Large intestine (tissue), 3 donors: ENCODE data around the gene PTCD2. TPM values are rescaled to one million over a fixed set of nuclear protein-coding genes. Genes with fewer than 3 reads are reported as not detected.
"Not testable (repeated sequence)": the region's sequence is repeated elsewhere in the genome, so short reads cannot be mapped to it uniquely, and the experiment has no call there.

Experiments used
- DNase-seq, 2 donors: peaks; one replicate each; pipeline versions ENCODE4 v3.0.0 to v3.0.0-alpha.2; 2013
- H3K27ac ChIP-seq: one replicate; pipeline ENCODE4 v1.5.1; 2013; ENCODE audit warnings: low read length
- H3K27me3 ChIP-seq: 2 replicates; pipeline ENCODE4 v1.6.1; 2013; ENCODE audit warnings: low read length; ENCODE audit not compliant: control insufficient read depth, insufficient read depth
- H3K36me3 ChIP-seq: 2 replicates; pipeline ENCODE4 v1.6.1; 2013; ENCODE audit warnings: low read length; ENCODE audit not compliant: control insufficient read depth, insufficient read depth
- H3K4me1 ChIP-seq: one replicate; pipeline ENCODE4 v1.6.1; 2013; ENCODE audit warnings: low read length; ENCODE audit not compliant: control insufficient read depth, insufficient read depth
- H3K4me3 ChIP-seq: one replicate; pipeline ENCODE4 v1.5.1; 2013; ENCODE audit warnings: low read length
- H3K9me3 ChIP-seq: one replicate; pipeline ENCODE4 v1.6.1; 2013; ENCODE audit warnings: mild to moderate bottlenecking, low read depth, low read length, moderate library complexity; ENCODE audit not compliant: control insufficient read depth
- WGBS: methylation state at CpG from one replicate; pipeline ENCODE4 v1.1.5; 2013; ENCODE audit warnings: low lambda C conversion rate; ENCODE audit not compliant: insufficient coverage; 5-methylcytosine and 5-hydroxymethylcytosine counted together
- polyA plus RNA-seq: library from polyadenylated mRNA; unstranded; fragments of 120-200 nt; gene quantifications from one replicate; pipeline ENCODE4 v1.2.1, GENCODE V29; 2013

PTCD2 gene
- polyA plus RNA-seq, 1 donor: 6.7 TPM

DNA sequence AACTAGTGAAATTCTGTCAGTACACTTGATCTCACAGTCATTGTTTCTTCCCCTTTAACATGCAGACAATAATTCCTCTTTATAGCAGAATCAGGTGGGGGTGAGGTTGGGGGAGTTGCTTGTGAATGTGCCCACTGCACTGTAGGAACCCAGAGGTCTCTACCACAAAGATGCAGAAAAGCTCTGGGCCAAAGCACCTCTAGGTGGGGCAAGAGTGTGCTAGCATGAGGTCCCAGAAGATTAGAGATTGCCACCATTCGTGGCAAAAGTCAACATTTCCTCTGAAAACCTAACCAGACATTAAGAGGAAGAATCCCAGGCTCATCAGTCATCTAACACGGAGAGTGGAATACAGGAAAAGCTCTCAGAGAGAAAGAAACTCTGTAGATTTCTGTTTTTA is 74.5 kb downstream of the PTCD2 start:
- Histone ChIP-seq H3K4me3 (no peak overlapping the region), H3K27ac (no peak overlapping the region), H3K4me1 (no peaks in the 10 kb centered on the region), H3K9me3 (no peaks in the 10 kb centered on the region), H3K36me3 (no peaks in the 10 kb centered on the region), H3K27me3 (peaks cover 5% of the 10 kb centered on the region)
- no peak for DNase-seq
- 33% methylated on average over 1 of the region's 2 CpGs for WGBS

GRCh38 chr5:72397836-72398235 is 77.7 kb downstream of the PTCD2 start:
- Histone ChIP-seq H3K27me3 (peaks cover 7% of the 10 kb centered on the region), H3K4me1 (no peaks in the 10 kb centered on the region), H3K36me3 (no peaks in the 10 kb centered on the region), H3K4me3 (no peak overlapping the region), H3K9me3 (peaks cover 3% of the 10 kb centered on the region), H3K27ac (no peak overlapping the region)
- WGBS: 62% methylated on average over 3 of the region's 6 CpGs
- DNase-seq: no peak

GRCh38 chr5:72400950-72401349 is 80.8 kb downstream of the PTCD2 start:
- Histone ChIP-seq H3K27ac (no peak overlapping the region), H3K9me3 (peaks cover 3% of the 10 kb centered on the region), H3K4me3 (no peak overlapping the region), H3K4me1 (no peaks in the 10 kb centered on the region), H3K27me3 (peaks cover 7% of the 10 kb centered on the region), H3K36me3 (no peaks in the 10 kb centered on the region)
- WGBS: 60% methylated on average over 1 of the region's 1 CpG
- DNase-seq: no peak

DNA sequence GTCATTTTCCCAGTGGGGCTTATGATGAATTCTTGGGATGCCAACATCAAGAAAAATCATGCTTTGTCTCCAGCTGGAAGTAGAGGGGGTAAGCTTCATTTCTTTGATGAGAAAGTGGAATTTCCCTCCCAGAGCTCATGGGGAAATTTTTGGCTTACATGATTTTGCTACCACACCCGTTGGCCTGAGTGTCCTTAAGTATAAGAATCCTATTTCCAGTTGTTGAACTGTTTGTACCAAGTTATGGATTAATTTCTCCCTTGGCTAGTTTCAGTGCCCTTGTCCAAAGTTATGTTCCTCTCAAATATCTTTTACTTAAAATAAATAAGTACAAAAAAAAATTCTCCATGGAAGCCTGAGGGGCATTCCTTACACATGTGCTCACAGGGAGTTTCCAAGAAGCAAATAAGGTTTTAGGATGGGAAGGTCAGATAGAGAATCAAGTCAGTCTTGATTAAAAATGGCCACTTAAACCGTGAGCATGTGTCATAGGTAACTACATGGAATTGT is 82.3 kb downstream of the PTCD2 start:
- Histone ChIP-seq H3K27me3 (peaks cover 4% of the 10 kb centered on the region), H3K4me3 (no peak overlapping the region), H3K9me3 (peaks cover 3% of the 10 kb centered on the region), H3K27ac (no peak overlapping the region), H3K36me3 (no peaks in the 10 kb centered on the region), H3K4me1 (no peaks in the 10 kb centered on the region)
- WGBS: 60% methylated on average over 1 of the region's 2 CpGs
- DNase-seq: no peak

- H3K9me3 ChIP-seq: peaks cover 3% of the 10 kb centered on the region
- no peak overlapping the region for H3K4me3 ChIP-seq
- no peak overlapping the region for H3K27ac ChIP-seq
- WGBS: no CpG with 5 or more reads among the region's 4 CpGs
- H3K27me3 ChIP-seq: peaks cover 2% of the 10 kb centered on the region
- DNase-seq: peak in 1 of 2 donors; percentile 7
- no peaks in the 10 kb centered on the region for H3K4me1 ChIP-seq
- H3K36me3 ChIP-seq: no peaks in the 10 kb centered on the region
These were observed 82.9 kb downstream of the PTCD2 start for GRCh38 chr5:72402959-72403628.

DNA sequence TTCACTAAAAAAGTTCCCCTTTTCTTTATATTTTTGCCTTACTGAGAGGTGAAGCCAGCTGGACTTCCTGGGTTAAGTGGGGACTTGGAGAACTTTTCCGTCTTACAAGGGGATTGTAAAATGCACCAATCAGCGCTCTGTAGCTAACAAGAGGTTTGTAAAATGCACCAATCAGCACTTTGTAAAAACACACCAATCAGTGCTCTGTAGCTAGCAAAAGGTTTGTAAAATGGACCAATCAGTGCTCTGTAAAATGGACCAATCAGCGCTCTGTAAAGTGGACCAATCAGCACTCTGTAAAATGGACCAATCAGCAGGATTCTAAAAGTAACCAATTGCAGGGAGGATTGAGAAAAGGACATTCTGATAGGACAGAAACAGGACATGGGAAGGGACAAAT is 84.6 kb downstream of the PTCD2 start:
- DNase-seq: not testable (repeated sequence)
- WGBS: no CpG with 5 or more reads among the region's 3 CpGs

GRCh38 chr5:72407078-72407477 is 86.9 kb downstream of the PTCD2 start:
- no peaks in the 10 kb centered on the region for H3K27me3 ChIP-seq
- H3K27ac ChIP-seq: no peak overlapping the region
- no peak overlapping the region for H3K4me3 ChIP-seq
- no peaks in the 10 kb centered on the region for H3K4me1 ChIP-seq
- no CpG with 5 or more reads among the region's 3 CpGs for WGBS
- H3K9me3 ChIP-seq: no peaks in the 10 kb centered on the region
- H3K36me3 ChIP-seq: no peaks in the 10 kb centered on the region
- DNase-seq: no peak

More for the DNA sequence above, 84.6 kb downstream of the PTCD2 start:
- not testable (repeated sequence) for H3K27me3 ChIP-seq, H3K36me3 ChIP-seq, H3K9me3 ChIP-seq, H3K4me3 ChIP-seq, H3K4me1 ChIP-seq, H3K27ac ChIP-seq

DNA sequence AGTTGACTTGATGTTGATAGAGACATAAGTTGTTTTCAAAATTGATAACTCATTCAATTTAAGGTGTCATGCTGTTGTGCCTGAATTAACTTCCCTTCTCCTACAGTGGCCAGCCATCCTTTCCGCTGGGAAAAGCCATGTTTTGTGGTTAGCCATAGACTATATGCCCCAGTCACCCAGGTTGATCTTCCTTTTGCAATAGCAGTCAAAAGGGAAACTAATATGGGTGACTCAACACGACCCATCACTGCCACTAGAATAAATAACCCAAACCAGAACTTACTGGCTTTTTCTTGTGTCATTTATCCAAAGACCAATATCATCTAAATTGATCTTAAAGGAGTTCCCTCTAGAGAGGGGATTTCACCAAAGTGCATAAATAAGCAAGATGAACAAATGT is 87.4 kb downstream of the PTCD2 start:
- Histone ChIP-seq H3K36me3 (no peaks in the 10 kb centered on the region), H3K4me3 (no peak overlapping the region), H3K27ac (no peak overlapping the region), H3K4me1 (no peaks in the 10 kb centered on the region), H3K27me3 (no peaks in the 10 kb centered on the region), H3K9me3 (no peaks in the 10 kb centered on the region)
- 100% methylated on average over 1 of the region's 2 CpGs for WGBS
- no peak for DNase-seq

GRCh38 chr5:72408127-72408526 is 88.0 kb downstream of the PTCD2 start:
- Histone ChIP-seq H3K27ac (no peak overlapping the region), H3K4me1 (no peaks in the 10 kb centered on the region), H3K4me3 (no peak overlapping the region), H3K36me3 (no peaks in the 10 kb centered on the region), H3K27me3 (no peaks in the 10 kb centered on the region), H3K9me3 (no peaks in the 10 kb centered on the region)
- DNase-seq: no peak
- 60% methylated on average over 1 of the region's 5 CpGs for WGBS

- 67% methylated on average over 1 of the region's 4 CpGs for WGBS
- DNase-seq: no peak
- Histone ChIP-seq H3K9me3 (no peaks in the 10 kb centered on the region), H3K36me3 (no peaks in the 10 kb centered on the region), H3K4me1 (no peaks in the 10 kb centered on the region), H3K27me3 (no peaks in the 10 kb centered on the region), H3K27ac (no peak overlapping the region), H3K4me3 (no peak overlapping the region)
These were observed 88.4 kb downstream of the PTCD2 start for GRCh38 chr5:72408603-72409002.

DNA sequence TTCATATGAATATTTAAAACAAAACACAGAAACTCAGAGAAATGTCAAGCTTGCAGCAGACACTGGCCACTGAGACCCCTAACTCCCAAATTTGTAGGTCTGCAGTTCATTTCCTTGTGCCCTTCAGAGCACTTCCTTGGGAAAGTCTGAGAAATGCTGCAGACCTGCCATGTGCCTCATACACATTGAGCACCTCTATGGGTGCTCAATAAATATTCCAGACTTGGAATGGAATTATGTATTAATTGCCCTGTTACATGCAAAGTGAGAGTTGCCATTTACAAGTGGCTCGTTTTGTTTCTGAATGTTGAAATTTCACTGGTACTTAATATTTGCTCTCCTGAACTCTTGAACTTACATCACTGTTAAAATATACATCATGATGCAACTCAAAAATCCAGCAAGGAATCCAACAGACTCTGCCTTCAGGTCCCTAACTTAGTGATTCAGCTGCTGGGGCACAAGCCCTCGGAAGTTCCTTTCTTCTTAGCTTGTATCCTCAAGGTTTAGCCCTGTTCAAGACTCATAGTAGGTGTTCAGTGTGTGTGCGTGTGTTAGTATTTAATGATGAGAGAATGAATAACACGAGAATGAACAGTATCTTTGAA is 90.6 kb downstream of the PTCD2 start:
- WGBS: 80% methylated on average over 1 of the region's 4 CpGs

More for the DNA sequence above, 90.6 kb downstream of the PTCD2 start:
- Histone ChIP-seq H3K36me3 (no peaks in the 10 kb centered on the region), H3K9me3 (no peaks in the 10 kb centered on the region), H3K4me3 (no peak overlapping the region), H3K4me1 (no peaks in the 10 kb centered on the region), H3K27me3 (no peaks in the 10 kb centered on the region), H3K27ac (no peak overlapping the region)
- no peak for DNase-seq
